ENCODE data around the gene CNTN4. TPM values are rescaled to one million over a fixed set of nuclear protein-coding genes. Genes with fewer than 3 reads are reported as not detected.
A peak's percentile ranks its signal among the peaks of the same experiment; 100 is the strongest.

CNTN4 gene
- total RNA-seq, 4 donors from 2014 or later, result 6.6 to 10.7 (median 9.7) TPM

GRCh38 chr3:2356298-2356950, 257.8 kb downstream of the CNTN4 start:
- intact Hi-C loops (cut with DNase I), result no loop called here
- H3K27me3 ChIP-seq, result no peaks in the 10 kb centered on the region
- no peak overlapping the region for H3K4me3 ChIP-seq
- no peaks in the 10 kb centered on the region for H3K36me3 ChIP-seq
- H3K4me1 ChIP-seq, result peaks cover 0 to 7% (median 1%) of the 10 kb centered on the region in 4 donors
- H3K9me3 ChIP-seq, result peaks cover 0 to 6% (median 0%) of the 10 kb centered on the region in 4 donors
- H3K27ac ChIP-seq (replicated peaks in 1 of 4), result no peak overlapping the region
- 85% methylated on average over 3 of the region's 3 CpGs for WGBS
- peak; percentile 34 for DNase-seq (ENCODE audit: extremely low spot score)
- TF ChIP-seq EP300 (IDR thresholded peaks at IDR 0.05) (no peak), POLR2A (IDR thresholded peaks at IDR 0.05; ENCODE audit: low read depth) (no peak), CTCF (IDR thresholded peaks at IDR 0.05) (no peak), POLR2AphosphoS5 (IDR thresholded peaks at IDR 0.05) (no peak)

GRCh38 chr3:2360815-2361214, 262.1 kb downstream of the CNTN4 start:
- Histone ChIP-seq H3K9me3 (no peaks in the 10 kb centered on the region), H3K4me3 (no peak overlapping the region), H3K36me3 (no peaks in the 10 kb centered on the region), H3K4me1 (peaks cover 0 to 3% (median 0%) of the 10 kb centered on the region in 4 donors), H3K27ac (replicated peaks in 1 of 4) (no peak overlapping the region), H3K27me3 (no peaks in the 10 kb centered on the region)
- WGBS, result 90% methylated on average over 2 of the region's 2 CpGs
- DNase-seq (ENCODE audit: extremely low spot score), result no peak
- intact Hi-C loops (cut with DNase I), result no loop called here
- TF ChIP-seq CTCF (IDR thresholded peaks at IDR 0.05) (no peak), POLR2AphosphoS5 (IDR thresholded peaks at IDR 0.05) (no peak), POLR2A (IDR thresholded peaks at IDR 0.05; ENCODE audit: low read depth) (no peak), EP300 (IDR thresholded peaks at IDR 0.05) (no peak)

GRCh38 chr3:2362122-2362521, 263.5 kb downstream of the CNTN4 start:
- no peak for DNase-seq (ENCODE audit: extremely low spot score)
- intact Hi-C loops (cut with DNase I), result no loop called here
- Histone ChIP-seq H3K27me3 (no peaks in the 10 kb centered on the region), H3K36me3 (no peaks in the 10 kb centered on the region), H3K4me3 (no peak overlapping the region), H3K9me3 (no peaks in the 10 kb centered on the region), H3K4me1 (no peaks in the 10 kb centered on the region), H3K27ac (replicated peaks in 1 of 4) (no peak overlapping the region)
- WGBS, result 93% methylated on average over 6 of the region's 6 CpGs
- no peak for TF ChIP-seq POLR2AphosphoS5 (IDR thresholded peaks at IDR 0.05)
- TF ChIP-seq EP300 (IDR thresholded peaks at IDR 0.05), result no peak
- no peak for TF ChIP-seq POLR2A (IDR thresholded peaks at IDR 0.05; ENCODE audit: low read depth)
- no peak for TF ChIP-seq CTCF (IDR thresholded peaks at IDR 0.05)

GRCh38 chr3:2363854-2364253, 265.2 kb downstream of the CNTN4 start:
- Histone ChIP-seq H3K27me3 (no peaks in the 10 kb centered on the region), H3K9me3 (no peaks in the 10 kb centered on the region), H3K4me1 (no peaks in the 10 kb centered on the region), H3K4me3 (no peak overlapping the region), H3K27ac (replicated peaks in 1 of 4) (no peak overlapping the region), H3K36me3 (no peaks in the 10 kb centered on the region)
- WGBS, result 76% methylated on average over 2 of the region's 2 CpGs
- no peak for DNase-seq (ENCODE audit: extremely low spot score)
- intact Hi-C loops (cut with DNase I), result no loop called here
- TF ChIP-seq EP300 (IDR thresholded peaks at IDR 0.05) (no peak), POLR2AphosphoS5 (IDR thresholded peaks at IDR 0.05) (no peak), CTCF (IDR thresholded peaks at IDR 0.05) (no peak), POLR2A (IDR thresholded peaks at IDR 0.05; ENCODE audit: low read depth) (no peak)

- Histone ChIP-seq H3K27me3 (no peaks in the 10 kb centered on the region), H3K36me3 (no peaks in the 10 kb centered on the region), H3K4me3 (no peak overlapping the region), H3K9me3 (no peaks in the 10 kb centered on the region), H3K27ac (replicated peaks in 1 of 4) (no peak overlapping the region), H3K4me1 (no peaks in the 10 kb centered on the region)
- TF ChIP-seq CTCF (IDR thresholded peaks at IDR 0.05) (no peak), POLR2AphosphoS5 (IDR thresholded peaks at IDR 0.05) (no peak), EP300 (IDR thresholded peaks at IDR 0.05) (no peak), POLR2A (IDR thresholded peaks at IDR 0.05; ENCODE audit: low read depth) (no peak)
- intact Hi-C loops (cut with DNase I), result no loop called here
- DNase-seq (ENCODE audit: extremely low spot score), result no peak
These were observed 271.7 kb downstream of the CNTN4 start for GRCh38 chr3:2370317-2370716.
